K562 (cell line): ENCODE data around the gene LAMB2. TPM values are rescaled to one million over a fixed set of nuclear protein-coding genes. Genes with fewer than 3 reads are reported as not detected.

ENCODE experiments used
- ATAC-seq: fragments of 200-7000 bp; cut with Tn5 transposase; 3 replicates; pipeline ENCODE4 v1.9.1; 2020; ENCODE audit warnings: moderate library complexity
- BruUV-seq: library from RNA; stranded (reverse); fragments of 400-500 nt; replicated peaks from 2 replicates; lab custom pipeline; 2021; lab: Mats Ljungman, UMichigan
- CTCF ChIA-PET: fragments of 300-600 bp; formaldehyde crosslinking; extraction: SDS; loops from one replicate; lab custom pipeline; 2021; ENCODE audit warnings: low intra/inter-chr PET ratio; lab: Yijun Ruan, JAX
- POLR2A ChIA-PET: fragments of 300-600, 350-650 bp; sonication (Branson Sonifier 250); formaldehyde crosslinking; extraction: SDS; loops from one replicate; lab custom pipeline; 2021; ENCODE audit warnings: antibody characterized with exemption, inconsistent platforms; lab: Yijun Ruan, JAX
- DNase-seq, 4 experiments: peaks; one replicate each; pipeline versions ENCODE4 v3.0.0 to v3.0.0-alpha.2; 2011 to 2018; ENCODE audit warnings: low spot score in 3 of 4, mixed read lengths in 3 of 4; ENCODE audit errors: extremely low read depth in 1 of 4
- FAIRE-seq: peaks from 2 replicates; lab custom pipeline; 2011; peaks lifted over from hg19 to GRCh38; lab: Jason Lieb, UNC
- H2AFZ ChIP-seq: 2 replicates; pipeline ENCODE4 v1.6.0; 2011; ENCODE audit warnings: low read depth, low read length, control low read depth, inconsistent platforms
- H3K27ac ChIP-seq: fragments of 200-600 bp; 3 replicates; pipeline ENCODE4 v1.8.0; 2011; ENCODE audit warnings: low read depth, mild to moderate bottlenecking, control low read depth, inconsistent platforms, low read length, moderate library complexity, mixed read lengths; ENCODE audit errors: extremely low read depth
- H3K27me3 ChIP-seq, 2 experiments: fragments of 300-600 bp in 1 of 2; 2 replicates in 1 of 2; 3 replicates in 1 of 2; pipeline versions ENCODE4 v1.6.0 to v1.8.0; 2011; ENCODE audit warnings: inconsistent platforms in 2 of 2, low read length in 2 of 2, mild to moderate bottlenecking in 1 of 2, mixed read lengths in 1 of 2, moderate library complexity in 1 of 2; ENCODE audit not compliant: control insufficient read depth in 2 of 2, insufficient read depth in 2 of 2
- H3K36me3 ChIP-seq: fragments of 300-600 bp; 3 replicates; pipeline ENCODE4 v1.8.0; 2011; ENCODE audit warnings: mild to moderate bottlenecking, low read length, inconsistent platforms; ENCODE audit not compliant: control insufficient read depth, insufficient read depth
- H3K4me1 ChIP-seq, 2 experiments: fragments of 200-600 bp in 1 of 2; replicated peaks in 1 of 2; 2 replicates in 1 of 2; 3 replicates in 1 of 2; pipeline versions ENCODE4 v1.5.1 to v1.8.0; 2011; ENCODE audit warnings: inconsistent platforms in 2 of 2, low read length in 2 of 2, mild to moderate bottlenecking in 1 of 2, mixed read lengths in 1 of 2, moderate library complexity in 1 of 2; ENCODE audit not compliant: control insufficient read depth in 2 of 2, insufficient read depth in 2 of 2
- H3K4me2 ChIP-seq: 2 replicates; pipeline ENCODE4 v1.6.1; 2011; ENCODE audit warnings: low read length, control low read depth, inconsistent platforms, mixed read lengths; ENCODE audit not compliant: insufficient read depth
- H3K4me3 ChIP-seq: fragments of 200-600 bp; sonication (generic), shearing (Covaris generic); 2 replicates; pipeline ENCODE4 v1.5.1; 2016; ENCODE audit warnings: control low read depth, inconsistent platforms
- H3K79me2 ChIP-seq: fragments of 200-600 bp; 3 replicates; pipeline ENCODE4 v1.8.0; 2011; ENCODE audit warnings: low read length, inconsistent platforms; ENCODE audit not compliant: control insufficient read depth, insufficient read depth
- H3K9ac ChIP-seq, 2 experiments: 2 replicates each; pipeline versions ENCODE4 v1.6.0 to v1.6.1; 2011; ENCODE audit warnings: low read depth in 2 of 2, low read length in 2 of 2, control low read depth in 1 of 2, inconsistent platforms in 1 of 2, mild to moderate bottlenecking in 1 of 2, mixed read lengths in 1 of 2; ENCODE audit not compliant: insufficient read depth in 1 of 2
- H3K9me1 ChIP-seq: one replicate; pipeline ENCODE4 v1.6.0; 2011; ENCODE audit warnings: inconsistent platforms, mild to moderate bottlenecking, low read length, moderate library complexity; ENCODE audit not compliant: control insufficient read depth, insufficient read depth
- H3K9me3 ChIP-seq: replicated peaks from 2 replicates; pipeline ENCODE4 v1.5.1; 2011; ENCODE audit warnings: low read depth, low read length, inconsistent platforms; ENCODE audit not compliant: control insufficient read depth, insufficient read depth
- H4K20me1 ChIP-seq: replicated peaks from 2 replicates; pipeline ENCODE4 v1.6.1; 2011; ENCODE audit warnings: low read length, inconsistent platforms, mixed read lengths; ENCODE audit not compliant: control insufficient read depth, insufficient read depth
- BRD9 ChIP-seq: fragments of 450-650 bp; IDR thresholded peaks from 2 replicates; pipeline ENCODE4 v1.6.1; 2018; ENCODE audit warnings: low read depth; ENCODE audit not compliant: partially characterized antibody
- PHF8 ChIP-seq: fragments of 200-600 bp; sonication (generic); IDR thresholded peaks from 2 replicates; pipeline ENCODE4 v1.6.1; 2012; ENCODE audit warnings: mixed run types, mild to moderate bottlenecking, inconsistent platforms, low read length, moderate library complexity, borderline replicate concordance
- RB1 ChIP-seq: fragments of 450-650 bp; IDR thresholded peaks from 2 replicates; pipeline ENCODE4 v1.6.1; 2017; ENCODE audit warnings: low read depth, mild to moderate bottlenecking
- RBM17 ChIP-seq: fragments of 200-400 bp; formaldehyde crosslinking; IDR thresholded peaks from 2 replicates; pipeline ENCODE4 v1.6.1; 2017; ENCODE audit warnings: low read depth, mild to moderate bottlenecking, low read length, borderline replicate concordance
- RHOXF2B ChIP-seq: fragments of 250-450 bp; sonication (Bioruptor Pico); conservative IDR thresholded peaks from 2 replicates; pipeline ENCODE4 v1.5.1; 2021
- SP1 ChIP-seq: sonication (generic); formaldehyde crosslinking; IDR thresholded peaks from 2 replicates; pipeline ENCODE4 v1.8.1; 2022; ENCODE audit warnings: mild to moderate bottlenecking, missing genetic modification reagents
- SREBF2 ChIP-seq: sonication (generic); formaldehyde crosslinking; IDR thresholded peaks from 2 replicates; pipeline ENCODE4 v1.4.0; 2020; ENCODE audit warnings: mild to moderate bottlenecking, missing genetic modification reagents
- SRSF7 ChIP-seq: fragments of 200-400 bp; formaldehyde crosslinking; optimal IDR thresholded peaks from 2 replicates; pipeline ENCODE3; 2017; ENCODE audit warnings: mild to moderate bottlenecking, low read depth, low read length
- STAG1 ChIP-seq: sonication (generic); formaldehyde crosslinking; IDR thresholded peaks from 2 replicates; pipeline ENCODE4 v1.5.0; 2020; ENCODE audit warnings: missing genetic modification reagents, borderline replicate concordance
- YBX1 ChIP-seq: fragments of 450-650 bp; IDR thresholded peaks from 2 replicates; pipeline ENCODE4 v1.7.1; 2016; ENCODE audit warnings: mild to moderate bottlenecking
- ZNF217 ChIP-seq: sonication (generic); formaldehyde crosslinking; IDR thresholded peaks from 2 replicates; pipeline ENCODE4 v1.8.0; 2022; ENCODE audit warnings: mild to moderate bottlenecking, missing genetic modification reagents
- WGBS: fragments of 100-300 bp; shearing (Covaris generic); methylation state at CpG from one replicate; pipeline ENCODE4 v1.1.6; 2016; ENCODE audit warnings: low coverage, mixed read lengths; ENCODE audit not compliant: insufficient coverage; ENCODE audit errors: missing lambda C conversion rate; 5-methylcytosine and 5-hydroxymethylcytosine counted together
- in situ Hi-C: fragments of 300-500 bp; cut with MboI; formaldehyde crosslinking; loops from 4 replicates; pipeline ENCODE4 v1.15.0; 2018; ENCODE audit warnings: inconsistent platforms, mixed read lengths
- intact Hi-C: fragments of 100-400 bp; cut with micrococcal nuclease; formaldehyde crosslinking; loops from 2 replicates; pipeline ENCODE4 v1.14.2; 2022
- polyA plus RNA-seq, 8 experiments: library from polyadenylated mRNA; depleted of rRNA in 4 of 8; stranded (reverse) in 5 of 8; unstranded in 3 of 8; fragments of >200 nt; fragmentation: Nextera tagmentation in 2 of 8; fragmentation: Illumina TruSeq in 1 of 8; extraction: Ambion mirVana in 2 of 8; extraction: Trizol in 1 of 8; gene quantifications; 2 replicates each; pipeline versions ENCODE4 v1.2.1 to v1.2.3, GENCODE V29; 2011 to 2014; ENCODE audit warnings: inconsistent platforms in 1 of 8, missing spikeins in 1 of 8
- total RNA-seq, 7 experiments: library from RNA; depleted of rRNA in 6 of 7; stranded (reverse); fragments of >200 nt in 6 of 7; fragmentation: Illumina TruSeq in 2 of 7; extraction: Trizol in 2 of 7; gene quantifications; 2 replicates each; pipeline versions ENCODE4 v1.2.1 to v1.2.3, GENCODE V29; 2011 to 2021; ENCODE audit warnings: low replicate concordance in 1 of 7
- TF ChIP-seq, protein P1 (sequence below): fragments of 250-450 bp; sonication (Bioruptor Pico); IDR thresholded peaks from 2 replicates; pipeline ENCODE4 v1.5.0; 2021; ENCODE audit warnings: mild to moderate bottlenecking, moderate library complexity
- TF ChIP-seq, protein P2 (sequence below): fragments of 250-450 bp; sonication (Bioruptor Pico); IDR thresholded peaks from 2 replicates; pipeline ENCODE4 v1.4.0; 2020; ENCODE audit warnings: mild to moderate bottlenecking, moderate library complexity

LAMB2 gene
- total and polyA plus RNA-seq, 9 of the 15 experiments (the other 6 are each of a cell fraction or from before 2014, with no cell fraction given) = 1.4 to 26.0 (median 16.2) TPM

DNA sequence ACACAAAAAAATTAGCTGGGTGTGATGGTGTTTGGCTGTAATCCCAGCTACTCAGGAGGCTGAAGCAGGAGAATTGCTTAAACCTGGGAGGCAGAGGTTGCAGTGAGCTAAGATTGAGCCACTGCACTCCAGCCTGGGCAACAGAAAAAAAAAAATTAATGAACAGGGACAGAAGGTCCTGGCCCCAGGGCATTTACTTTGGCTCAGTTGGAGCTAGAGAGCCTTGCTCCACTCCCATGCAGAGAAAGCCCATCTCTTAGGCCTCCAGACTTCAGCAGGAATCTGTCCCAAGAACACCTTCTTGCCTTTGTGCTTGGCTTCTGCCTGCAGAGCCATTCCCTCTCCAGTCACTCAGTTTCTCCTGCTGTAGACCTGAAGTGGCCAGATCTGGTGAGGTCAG is 47.3 kb upstream of the LAMB2 start:
- no peak for ATAC-seq
- H2AFZ ChIP-seq = no peak overlapping the region
- no peak overlapping the region for H3K4me3 ChIP-seq
- DNase-seq = no peak
- H3K4me1 ChIP-seq = peaks cover 0 to 8% of the 10 kb centered on the region in 2 experiments; a peak in 1 of 5 replicates
- no TSS peak for BruUV-seq
- no peak overlapping the region for H3K4me2 ChIP-seq
- no peaks in the 10 kb centered on the region for H3K79me2 ChIP-seq
- in situ Hi-C loops (no loop called here), intact Hi-C loops (no loop called here)
- no peaks in the 10 kb centered on the region for H3K9me3 ChIP-seq
- TF ChIP-seq, protein P1, sequence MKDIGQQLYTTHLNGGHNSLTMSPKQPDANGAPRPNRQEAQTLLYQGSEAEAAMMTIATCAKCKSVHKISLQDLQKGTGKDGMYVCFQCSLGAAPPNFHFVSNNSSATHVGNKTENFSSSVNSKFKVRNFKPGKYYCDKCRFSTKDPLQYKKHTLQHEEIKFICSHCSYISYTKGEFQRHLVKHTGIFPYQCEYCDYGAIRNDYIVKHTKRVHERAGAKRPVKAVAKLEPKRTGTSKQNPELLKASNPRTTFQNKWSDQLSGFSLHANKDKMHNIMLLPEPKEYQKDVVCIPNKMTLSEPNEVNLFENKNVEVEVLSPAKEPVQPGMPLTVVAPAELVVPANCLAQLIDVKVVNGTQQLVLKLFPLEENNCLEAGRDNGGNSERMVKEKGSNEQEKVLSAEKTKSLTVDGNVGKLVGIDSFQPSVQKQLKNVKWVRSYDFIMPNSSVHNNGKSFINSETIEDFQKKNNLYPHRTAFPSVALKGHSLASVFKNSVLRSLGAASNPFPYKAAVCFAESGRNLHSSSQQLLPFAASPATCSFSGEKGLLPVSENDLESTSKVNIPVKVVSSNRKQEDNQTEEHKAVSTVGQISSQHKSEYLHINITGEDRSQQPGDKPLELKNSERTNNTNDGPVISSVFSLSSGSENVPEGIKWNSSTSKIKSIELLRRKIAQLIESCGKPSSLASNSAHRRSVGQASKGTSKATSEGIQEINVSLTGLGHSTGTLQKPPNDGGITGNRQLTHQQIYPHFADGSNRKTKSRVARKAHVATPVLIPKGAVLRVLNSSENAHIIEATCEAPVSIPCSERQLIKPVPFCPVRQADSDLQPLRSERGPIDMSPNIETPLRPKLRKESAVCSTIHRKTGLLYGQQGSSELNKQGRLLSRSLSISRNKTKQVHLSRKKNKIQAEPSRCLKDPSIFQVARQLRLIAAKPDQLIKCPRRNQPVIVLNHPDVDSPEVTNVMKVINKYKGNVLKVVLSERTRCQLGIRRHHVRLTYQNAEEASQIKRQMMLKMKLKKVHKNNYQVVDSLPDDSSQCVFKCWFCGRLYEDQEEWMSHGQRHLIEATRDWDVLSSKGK (CRISPR knock-in tag) = no peak
- no peak for FAIRE-seq
- H3K27me3 ChIP-seq = no peaks in the 10 kb centered on the region
- CTCF ChIA-PET = no interaction called here
- peaks cover 4% of the 10 kb centered on the region for H3K36me3 ChIP-seq
- H4K20me1 ChIP-seq = no peaks in the 10 kb centered on the region
- H3K9ac ChIP-seq = no peak overlapping the region
- no peak overlapping the region for H3K27ac ChIP-seq
- H3K9me1 ChIP-seq = peaks cover 3% of the 10 kb centered on the region
- POLR2A ChIA-PET = no interaction called here

DNA sequence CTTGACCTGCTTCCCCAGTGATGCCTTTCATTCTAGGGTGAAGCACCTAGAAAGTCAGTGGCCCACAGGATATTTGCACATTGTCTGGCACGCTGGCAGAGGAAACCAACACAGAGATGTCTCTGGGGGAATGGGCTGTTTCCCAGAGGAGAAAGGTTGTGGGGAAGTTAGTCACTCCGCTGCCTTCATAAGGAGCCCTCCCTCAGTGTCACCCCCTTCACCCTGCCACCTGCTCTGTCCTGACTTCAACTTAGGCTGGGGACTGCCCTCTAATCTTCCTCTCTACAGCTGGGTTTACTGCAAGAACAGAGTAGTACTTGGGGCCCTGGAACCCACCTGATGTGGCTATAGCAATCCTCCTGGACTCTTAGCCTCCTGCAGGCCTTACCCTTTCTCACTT is 44.2 kb upstream of the LAMB2 start:
- DNase-seq (no peak), FAIRE-seq (no peak), ATAC-seq (no peak)
- Histone ChIP-seq H3K4me2 (no peak overlapping the region), H3K27me3 (no peaks in the 10 kb centered on the region), H3K9me3 (no peaks in the 10 kb centered on the region), H3K4me1 (peaks cover 19 to 34% of the 10 kb centered on the region in 2 experiments), H3K79me2 (peaks cover 18% of the 10 kb centered on the region), H3K36me3 (peaks cover 16% of the 10 kb centered on the region), H3K27ac (no peak overlapping the region), H3K4me3 (no peak overlapping the region), H3K9ac (no peak overlapping the region), H3K9me1 (peaks cover 3% of the 10 kb centered on the region), H2AFZ (no peak overlapping the region), H4K20me1 (no peaks in the 10 kb centered on the region; the same call in 1 of the 2 replicates)
- ChIA-PET POLR2A (interaction anchor here (0.5 kb wide), 1 partner anchor 10 kb away, joined by 3 read pairs; no protein-coding TSS in a partner anchor), CTCF (no interaction called here)
- in situ Hi-C loops = no loop called here
- WGBS = 50% methylated on average over 1 of the region's 2 CpGs
- BruUV-seq = no TSS peak
- intact Hi-C loops = no loop called here
- TF ChIP-seq RB1 = no peak
- TF ChIP-seq RHOXF2B (CRISPR knock-in tag) = no peak
- TF ChIP-seq, protein P2, sequence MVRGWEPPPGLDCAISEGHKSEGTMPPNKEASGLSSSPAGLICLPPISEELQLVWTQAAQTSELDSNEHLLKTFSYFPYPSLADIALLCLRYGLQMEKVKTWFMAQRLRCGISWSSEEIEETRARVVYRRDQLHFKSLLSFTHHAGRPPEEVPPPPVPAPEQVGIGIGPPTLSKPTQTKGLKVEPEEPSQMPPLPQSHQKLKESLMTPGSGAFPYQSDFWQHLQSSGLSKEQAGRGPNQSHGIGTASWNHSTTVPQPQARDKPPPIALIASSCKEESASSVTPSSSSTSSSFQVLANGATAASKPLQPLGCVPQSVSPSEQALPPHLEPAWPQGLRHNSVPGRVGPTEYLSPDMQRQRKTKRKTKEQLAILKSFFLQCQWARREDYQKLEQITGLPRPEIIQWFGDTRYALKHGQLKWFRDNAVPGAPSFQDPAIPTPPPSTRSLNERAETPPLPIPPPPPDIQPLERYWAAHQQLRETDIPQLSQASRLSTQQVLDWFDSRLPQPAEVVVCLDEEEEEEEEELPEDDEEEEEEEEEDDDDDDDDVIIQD (CRISPR knock-in tag) = no peak
- no peak for TF ChIP-seq ZNF217 (CRISPR knock-in tag)
- no peak for TF ChIP-seq SRSF7
- TF ChIP-seq PHF8 = no peak
- TF ChIP-seq SP1 = no peak
- no peak for TF ChIP-seq SREBF2
- TF ChIP-seq RBM17 = no peak
- no peak for TF ChIP-seq BRD9
- no peak for TF ChIP-seq STAG1 (CRISPR knock-in tag)
- no peak for TF ChIP-seq YBX1
